Measurements from ENCODE around the gene HPCAL1.

GRCh38 chr2:10323535-10323934 lies 20.8 kb downstream of the HPCAL1 start:
- TF ChIP-seq CTCF (IDR thresholded peaks at IDR 0.05; ENCODE audit: low read depth, low read length, poor library complexity, severe bottlenecking) = no peak
- no peak for TF ChIP-seq EZH2phosphoT487 (IDR thresholded peaks at IDR 0.05; ENCODE audit: borderline replicate concordance, low read length)
